Midbrain (tissue), 1 donor: ENCODE results near the gene MAP3K2.

Experiments
- DNase-seq: peaks from one replicate; lab custom pipeline; 2025; lab: John Stamatoyannopoulos, UW

The MAP3K2 gene

GRCh38 chr2:127406454-127406853 lies 18.7 kb upstream of the MAP3K2 start:
- no peak for DNase-seq

GRCh38 chr2:127405255-127405610 lies 17.5 kb upstream of the MAP3K2 start:
- no peak for DNase-seq

GRCh38 chr2:127404466-127405254 lies 16.9 kb upstream of the MAP3K2 start:
- peak; percentile 9 for DNase-seq

- DNase-seq, result no peak
Observed at GRCh38 chr2:127403460-127403859, 15.7 kb upstream of the MAP3K2 start.

- no peak for DNase-seq
Observed at GRCh38 chr2:127401757-127402695, 14.3 kb upstream of the MAP3K2 start.

GRCh38 chr2:127400897-127401756 lies 13.4 kb upstream of the MAP3K2 start:
- no peak for DNase-seq

- no peak for DNase-seq
Observed at GRCh38 chr2:127400533-127400896, 12.7 kb upstream of the MAP3K2 start.

- peak; percentile 18 for DNase-seq
Observed at GRCh38 chr2:127398239-127398590, 10.4 kb upstream of the MAP3K2 start.

- DNase-seq, result no peak
Observed at GRCh38 chr2:127397568-127398238, 9.9 kb upstream of the MAP3K2 start.

- no peak for DNase-seq
Observed at GRCh38 chr2:127394492-127394891, 6.7 kb upstream of the MAP3K2 start.

- no peak for DNase-seq
Observed at GRCh38 chr2:127392828-127393578, 5.2 kb upstream of the MAP3K2 start.

- no peak for DNase-seq
Observed at GRCh38 chr2:127392133-127392827, 4.5 kb upstream of the MAP3K2 start.

GRCh38 chr2:127389778-127390435 lies 2.1 kb upstream of the MAP3K2 start:
- DNase-seq, result no peak

- peak; percentile 52 for DNase-seq
Observed at GRCh38 chr2:127388423-127389164, 819 bp upstream of the MAP3K2 start.

- DNase-seq, result peak; percentile 86
Observed at GRCh38 chr2:127386764-127387654, 766 bp downstream of the MAP3K2 start.

- no peak for DNase-seq
Observed at GRCh38 chr2:127386246-127386645, 1.5 kb downstream of the MAP3K2 start.

GRCh38 chr2:127384529-127384928 lies 3.2 kb downstream of the MAP3K2 start:
- no peak for DNase-seq

GRCh38 chr2:127382831-127383230 lies 4.9 kb downstream of the MAP3K2 start:
- peak; percentile 7 for DNase-seq
